Activated T-cell treated with anti-CD3 and anti-CD28 coated beads, Interleukin-2, amount 50 U/mL, for 72 hours (primary cell): ENCODE results near the gene ABHD12. TPM values are rescaled to one million over a fixed set of nuclear protein-coding genes. Genes with fewer than 3 reads are reported as not detected.

Experiments used
- ATAC-seq, 2 donors: fragments of 150-1000 bp; cut with Tn5 transposase; replicated peaks in 1 of 2; 2 replicates each; pipeline ENCODE4 v1.10.0; 2021; ENCODE audit warnings: moderate library complexity in 2 of 2, mild to moderate bottlenecking in 1 of 2
- DNase-seq, 2 donors: peaks; one replicate each; pipeline ENCODE4 v3.0.0; 2021 to 2022; ENCODE audit warnings: mixed read lengths in 1 of 2
- H3K27ac Mint-ChIP-seq: one replicate; pipeline ENCODE4 v1.8.0; 2022; ENCODE audit warnings: mild to moderate bottlenecking, moderate library complexity, mixed read lengths
- H3K27me3 Mint-ChIP-seq: one replicate; pipeline ENCODE4 v1.8.0; 2022; ENCODE audit warnings: low read depth, mixed read lengths
- H3K36me3 Mint-ChIP-seq, 2 donors: one replicate each; pipeline ENCODE4 v1.8.0; 2022; ENCODE audit warnings: mixed read lengths in 2 of 2, mild to moderate bottlenecking in 1 of 2; ENCODE audit not compliant: insufficient read depth in 2 of 2
- H3K4me1 Mint-ChIP-seq: one replicate; pipeline ENCODE4 v1.8.0; 2022; ENCODE audit warnings: low read depth, mixed read lengths
- H3K4me3 Mint-ChIP-seq, 2 donors: one replicate each; pipeline ENCODE4 v1.8.0; 2022; ENCODE audit warnings: mild to moderate bottlenecking in 2 of 2, mixed read lengths in 2 of 2, moderate library complexity in 2 of 2
- H3K9me3 Mint-ChIP-seq, 2 donors: one replicate each; pipeline ENCODE4 v1.8.0; 2022; ENCODE audit warnings: mixed read lengths in 2 of 2
- total RNA-seq, 2 donors: library from RNA; stranded (reverse); gene quantifications; one replicate each; pipeline ENCODE4 v1.2.3, GENCODE V29; 2022

ABHD12 gene
- total RNA-seq, 2 donors from 2014 or later = 25.5 to 26.5 TPM

GRCh38 chr20:25257756-25258475, 132.7 kb downstream of the ABHD12 start:
- Mint-ChIP-seq H3K27me3 (no peaks in the 10 kb centered on the region), H3K27ac (no peak overlapping the region), H3K36me3 (peaks cover 3 to 21% of the 10 kb centered on the region in 2 donors), H3K4me3 (no peak overlapping the region), H3K9me3 (peaks cover 0 to 3% of the 10 kb centered on the region in 2 donors), H3K4me1 (peaks cover 28% of the 10 kb centered on the region)
- DNase-seq = no peak
- no peak for ATAC-seq

GRCh38 chr20:25257130-25257529, 133.5 kb downstream of the ABHD12 start:
- Mint-ChIP-seq H3K27ac (no peak overlapping the region), H3K9me3 (peaks cover 0 to 3% of the 10 kb centered on the region in 2 donors), H3K36me3 (peaks cover 3 to 19% of the 10 kb centered on the region in 2 donors), H3K4me3 (no peak overlapping the region), H3K4me1 (peaks cover 36% of the 10 kb centered on the region), H3K27me3 (no peaks in the 10 kb centered on the region)
- DNase-seq (no peak), ATAC-seq (no peak)

- H3K27ac Mint-ChIP-seq = peak overlapping the region; percentile 28
- H3K36me3 Mint-ChIP-seq = peaks cover 0 to 12% of the 10 kb centered on the region in 2 donors
- H3K4me1 Mint-ChIP-seq = peaks cover 39% of the 10 kb centered on the region
- DNase-seq = no peak
- ATAC-seq = no peak
- H3K9me3 Mint-ChIP-seq = no peaks in the 10 kb centered on the region
- no peak overlapping the region for H3K4me3 Mint-ChIP-seq
- H3K27me3 Mint-ChIP-seq = no peaks in the 10 kb centered on the region
Measured at GRCh38 chr20:25256226-25256859, 134.3 kb downstream of the ABHD12 start.

DNA sequence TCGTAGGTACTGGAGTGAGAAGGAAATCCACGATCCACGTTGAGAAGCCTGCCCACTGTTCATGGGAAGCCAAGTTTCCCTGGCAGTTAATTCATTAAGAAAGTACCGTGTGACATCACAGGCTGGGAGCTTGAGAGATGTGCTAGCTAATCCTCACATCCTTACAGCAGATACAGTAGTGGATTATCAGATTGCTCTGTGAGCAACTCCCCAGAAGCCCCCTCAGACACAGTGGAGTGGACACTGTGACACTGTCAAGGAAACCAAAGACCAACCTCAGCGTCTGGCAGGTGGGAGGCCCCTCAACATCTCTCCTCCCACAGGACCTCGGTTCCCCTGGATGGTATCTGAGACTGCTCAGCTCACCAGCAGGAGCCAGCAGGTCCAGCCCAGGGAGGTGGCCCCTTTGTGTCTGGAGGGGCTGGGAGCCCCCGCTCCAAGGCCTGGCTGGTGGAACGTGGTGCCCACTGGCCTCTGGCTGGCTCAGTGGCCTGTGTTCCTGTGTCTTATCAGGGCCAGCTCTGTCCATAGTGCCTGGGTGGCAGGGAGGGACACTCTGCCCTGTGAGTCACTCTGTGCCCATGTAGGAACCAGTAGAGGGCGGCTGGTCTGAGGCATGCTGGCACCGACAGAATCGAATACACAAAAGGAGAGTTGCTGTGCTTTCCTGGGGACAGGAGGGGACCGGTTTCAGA, 135.5 kb downstream of the ABHD12 start:
- no peak for DNase-seq
- H3K9me3 Mint-ChIP-seq = no peaks in the 10 kb centered on the region
- H3K27ac Mint-ChIP-seq = no peak overlapping the region
- peaks cover 0 to 6% of the 10 kb centered on the region in 2 donors for H3K36me3 Mint-ChIP-seq
- no peak overlapping the region for H3K4me3 Mint-ChIP-seq
- peaks cover 45% of the 10 kb centered on the region for H3K4me1 Mint-ChIP-seq
- no peak for ATAC-seq
- H3K27me3 Mint-ChIP-seq = no peaks in the 10 kb centered on the region

DNA sequence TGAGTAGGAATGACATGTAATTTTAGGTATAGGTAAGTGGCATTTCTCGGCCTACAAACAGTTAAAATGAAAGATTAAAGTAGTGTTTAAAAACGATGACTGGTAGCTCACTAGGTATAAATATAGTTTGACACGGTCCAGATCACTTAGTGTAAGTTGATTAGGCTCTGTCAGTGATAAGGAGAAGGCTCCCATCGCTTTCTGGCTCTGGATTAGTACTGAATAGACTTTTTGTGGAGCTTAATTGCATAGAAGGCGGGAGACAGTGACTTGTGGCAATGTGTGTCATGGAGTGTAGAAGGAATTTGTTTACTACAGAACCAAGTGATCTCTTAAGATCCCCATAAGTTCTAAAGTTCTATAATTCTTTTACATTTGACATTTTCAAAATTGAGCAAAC, 136.1 kb downstream of the ABHD12 start:
- Mint-ChIP-seq H3K9me3 (no peaks in the 10 kb centered on the region), H3K27me3 (no peaks in the 10 kb centered on the region), H3K27ac (peak overlapping the region; percentile 20), H3K36me3 (peaks cover 0 to 6% of the 10 kb centered on the region in 2 donors), H3K4me3 (no peak overlapping the region), H3K4me1 (peaks cover 45% of the 10 kb centered on the region)
- ATAC-seq (no peak), DNase-seq (no peak)

DNA sequence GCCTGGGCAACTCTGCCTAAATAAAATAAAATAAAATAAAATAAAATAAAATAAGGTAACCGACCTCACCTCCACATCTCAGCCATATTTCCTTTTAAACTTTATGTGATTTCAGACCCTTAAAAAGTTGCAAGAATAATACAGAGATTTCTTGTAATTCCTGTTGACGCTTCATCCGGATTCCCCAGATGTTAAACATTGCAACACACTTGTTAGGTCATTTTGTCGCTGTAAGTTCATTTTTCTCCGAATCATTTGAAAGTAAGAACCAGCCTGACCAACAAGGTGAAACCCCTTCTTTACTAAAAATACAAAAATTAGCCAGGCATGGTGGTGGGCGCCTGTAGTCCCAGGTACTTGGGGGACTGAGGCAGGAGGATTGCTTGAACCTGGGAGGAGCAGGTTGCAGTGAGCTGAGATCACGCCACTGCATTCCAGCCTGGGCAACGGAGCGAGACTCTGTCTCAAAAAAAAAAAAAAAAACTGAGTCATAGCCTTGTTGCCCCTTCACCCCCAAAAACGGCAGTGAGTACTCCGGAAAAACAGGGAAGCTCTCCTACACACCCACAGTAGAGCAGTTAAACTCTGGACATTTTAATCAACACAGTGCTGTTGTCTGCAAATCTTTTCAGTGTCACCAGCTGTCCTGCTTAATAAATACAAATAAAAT, 136.9 kb downstream of the ABHD12 start:
- Mint-ChIP-seq H3K9me3 (no peaks in the 10 kb centered on the region), H3K36me3 (peaks cover under 1 to 6% of the 10 kb centered on the region in 2 donors), H3K27ac (no peak overlapping the region), H3K4me3 (no peak overlapping the region), H3K27me3 (no peaks in the 10 kb centered on the region), H3K4me1 (peaks cover 45% of the 10 kb centered on the region)
- ATAC-seq (no peak), DNase-seq (no peak)

GRCh38 chr20:25252686-25253421, 137.8 kb downstream of the ABHD12 start:
- ATAC-seq = peak in 1 of 2 donors; percentile 3
- peaks cover 2 to 5% of the 10 kb centered on the region in 2 donors for H3K36me3 Mint-ChIP-seq
- no peak overlapping the region for H3K4me3 Mint-ChIP-seq
- H3K4me1 Mint-ChIP-seq = peaks cover 44% of the 10 kb centered on the region
- H3K27me3 Mint-ChIP-seq = no peaks in the 10 kb centered on the region
- DNase-seq = no peak
- no peaks in the 10 kb centered on the region for H3K9me3 Mint-ChIP-seq
- H3K27ac Mint-ChIP-seq = no peak overlapping the region

DNA sequence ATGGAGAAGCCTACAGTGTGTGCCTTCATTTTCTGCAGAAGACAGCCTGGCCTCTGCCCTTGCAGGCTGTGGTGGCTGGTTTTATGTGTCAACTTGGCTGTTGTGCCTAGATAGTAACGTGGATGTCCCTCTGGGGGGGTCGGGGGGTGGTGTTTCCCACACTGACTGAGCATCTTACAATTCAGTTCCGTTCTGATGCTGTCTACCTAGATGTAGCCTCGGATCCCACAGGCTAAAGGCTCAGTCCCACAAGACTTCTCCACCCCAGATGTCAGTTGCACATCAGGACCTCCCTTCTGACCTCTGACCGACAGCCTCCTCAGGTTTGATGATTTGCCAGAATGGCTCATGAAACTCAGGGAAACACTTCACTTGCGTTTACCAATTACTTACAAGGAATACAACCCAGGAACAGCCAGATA, 138.4 kb downstream of the ABHD12 start:
- no peaks in the 10 kb centered on the region for H3K27me3 Mint-ChIP-seq
- peaks cover 44% of the 10 kb centered on the region for H3K4me1 Mint-ChIP-seq

GRCh38 chr20:25251558-25251957, 139.1 kb downstream of the ABHD12 start:
- DNase-seq = no peak
- H3K36me3 Mint-ChIP-seq = peaks cover 2 to 5% of the 10 kb centered on the region in 2 donors
- H3K4me3 Mint-ChIP-seq = no peak overlapping the region
- peaks cover 5% of the 10 kb centered on the region for H3K27me3 Mint-ChIP-seq
- no peak for ATAC-seq
- no peak overlapping the region for H3K27ac Mint-ChIP-seq
- H3K9me3 Mint-ChIP-seq = no peaks in the 10 kb centered on the region
- peaks cover 50% of the 10 kb centered on the region for H3K4me1 Mint-ChIP-seq

More for the DNA sequence above, 138.4 kb downstream of the ABHD12 start:
- H3K4me3 Mint-ChIP-seq = peak overlapping the region in 1 of 2 donors; percentile 13
- H3K36me3 Mint-ChIP-seq = peaks cover 2 to 5% of the 10 kb centered on the region in 2 donors
- no peak for ATAC-seq
- no peaks in the 10 kb centered on the region for H3K9me3 Mint-ChIP-seq
- DNase-seq = no peak
- no peak overlapping the region for H3K27ac Mint-ChIP-seq

DNA sequence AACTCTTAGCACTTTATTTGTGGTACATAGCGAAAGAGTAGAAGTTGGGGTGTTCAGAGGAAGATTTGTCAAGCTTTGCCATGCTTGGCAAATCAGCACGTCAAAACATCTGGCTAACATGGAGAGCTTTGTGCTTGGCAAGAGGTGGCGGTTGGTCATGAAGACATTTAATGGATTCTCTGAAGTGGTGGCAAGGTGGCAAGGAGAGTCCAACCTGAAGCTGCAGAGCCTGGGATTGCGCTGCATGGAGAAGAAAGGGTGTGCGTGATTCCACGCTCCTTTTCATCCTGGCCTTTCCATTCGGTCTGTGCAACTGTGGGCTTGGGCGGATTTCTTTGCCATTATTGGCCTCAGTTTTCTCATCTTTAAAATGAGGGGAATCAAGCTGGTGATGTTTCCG, 139.6 kb downstream of the ABHD12 start:
- Mint-ChIP-seq H3K27me3 (peaks cover 7% of the 10 kb centered on the region), H3K4me1 (peaks cover 55% of the 10 kb centered on the region), H3K4me3 (peak overlapping the region in 1 of 2 donors; percentile 61), H3K36me3 (peaks cover 2 to 4% of the 10 kb centered on the region in 2 donors), H3K27ac (no peak overlapping the region), H3K9me3 (no peaks in the 10 kb centered on the region)
- ATAC-seq = no peak
- DNase-seq = no peak

GRCh38 chr20:25250508-25250907, 140.1 kb downstream of the ABHD12 start:
- DNase-seq = no peak
- no peak for ATAC-seq
- H3K9me3 Mint-ChIP-seq = no peaks in the 10 kb centered on the region
- peaks cover 58% of the 10 kb centered on the region for H3K4me1 Mint-ChIP-seq
- H3K27me3 Mint-ChIP-seq = peaks cover 7% of the 10 kb centered on the region
- H3K4me3 Mint-ChIP-seq = peak overlapping the region; percentile 61 to 94
- peaks cover 2% of the 10 kb centered on the region in 2 donors for H3K36me3 Mint-ChIP-seq
- no peak overlapping the region for H3K27ac Mint-ChIP-seq
